Gastrocnemius medialis (tissue), 4 donors: ENCODE results near the gene LHPP.

ENCODE experiments used
- POLR2A ChIP-seq, 2 donors: fragments of 450-650 bp; IDR thresholded peaks; one replicate each; pipeline ENCODE4 v1.6.1; 2017; ENCODE audit warnings: antibody characterized with exemption in 2 of 2, mild to moderate bottlenecking in 2 of 2, moderate library complexity in 2 of 2
- TF ChIP-seq, protein P1 (sequence below), 5 experiments: fragments of 450-650 bp in 3 of 5; fragments of 200-600 bp in 2 of 5; sonication (generic) in 2 of 5; IDR thresholded peaks in 4 of 5; conservative IDR thresholded peaks in 1 of 5; 1 replicate in 4 of 5; 2 replicates in 1 of 5; pipeline ENCODE4 v1.5.1; 2016 to 2019; ENCODE audit warnings: antibody characterized with exemption in 5 of 5, mild to moderate bottlenecking in 3 of 5, moderate library complexity in 3 of 5

DNA sequence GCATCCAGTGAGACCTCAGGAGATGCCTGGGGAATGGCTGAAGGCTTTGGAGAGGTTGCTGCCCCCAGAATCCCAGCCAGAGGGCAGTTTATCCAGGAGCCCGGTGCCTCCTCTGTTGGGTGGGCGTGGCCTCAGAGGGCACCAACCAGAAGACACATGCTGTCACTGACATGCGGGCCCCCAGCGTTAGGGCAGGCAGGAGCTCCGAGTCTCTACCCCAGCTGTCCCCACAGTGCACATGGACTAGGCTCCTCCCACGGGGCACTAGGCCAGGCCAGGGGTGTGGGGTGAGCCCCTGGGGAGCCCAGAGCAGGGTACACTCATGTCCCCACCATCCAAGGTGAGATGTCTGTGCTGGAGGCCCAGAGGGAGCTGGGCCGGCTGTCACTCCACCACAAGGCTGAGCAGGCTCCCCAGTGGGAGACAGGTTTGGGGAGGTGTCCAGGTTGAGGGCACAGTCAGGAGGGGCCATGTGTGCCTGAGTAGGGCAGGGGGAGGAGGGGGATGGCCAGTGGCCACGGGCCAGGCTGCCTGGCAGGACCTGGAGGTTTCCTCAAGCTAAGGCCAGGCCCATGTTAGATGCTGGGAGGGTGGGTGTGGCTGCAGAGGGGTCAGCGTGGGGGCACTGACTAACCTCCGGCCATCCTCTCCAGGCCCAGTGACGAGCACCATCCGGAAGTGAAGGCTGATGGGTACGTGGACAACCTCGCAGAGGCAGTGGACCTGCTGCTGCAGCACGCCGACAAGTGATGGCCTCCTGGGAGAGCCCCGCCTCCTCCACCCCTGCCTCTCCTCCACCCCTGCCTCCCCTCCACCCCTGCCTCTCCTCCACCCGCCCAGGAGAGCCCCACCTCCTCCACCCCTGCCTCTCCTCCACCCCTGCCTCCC lies 151.2 kb downstream of the LHPP start:
- TF ChIP-seq, protein P1, sequence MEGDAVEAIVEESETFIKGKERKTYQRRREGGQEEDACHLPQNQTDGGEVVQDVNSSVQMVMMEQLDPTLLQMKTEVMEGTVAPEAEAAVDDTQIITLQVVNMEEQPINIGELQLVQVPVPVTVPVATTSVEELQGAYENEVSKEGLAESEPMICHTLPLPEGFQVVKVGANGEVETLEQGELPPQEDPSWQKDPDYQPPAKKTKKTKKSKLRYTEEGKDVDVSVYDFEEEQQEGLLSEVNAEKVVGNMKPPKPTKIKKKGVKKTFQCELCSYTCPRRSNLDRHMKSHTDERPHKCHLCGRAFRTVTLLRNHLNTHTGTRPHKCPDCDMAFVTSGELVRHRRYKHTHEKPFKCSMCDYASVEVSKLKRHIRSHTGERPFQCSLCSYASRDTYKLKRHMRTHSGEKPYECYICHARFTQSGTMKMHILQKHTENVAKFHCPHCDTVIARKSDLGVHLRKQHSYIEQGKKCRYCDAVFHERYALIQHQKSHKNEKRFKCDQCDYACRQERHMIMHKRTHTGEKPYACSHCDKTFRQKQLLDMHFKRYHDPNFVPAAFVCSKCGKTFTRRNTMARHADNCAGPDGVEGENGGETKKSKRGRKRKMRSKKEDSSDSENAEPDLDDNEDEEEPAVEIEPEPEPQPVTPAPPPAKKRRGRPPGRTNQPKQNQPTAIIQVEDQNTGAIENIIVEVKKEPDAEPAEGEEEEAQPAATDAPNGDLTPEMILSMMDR (IDR thresholded peaks at IDR 0.05 in 4 of 5, conservative IDR thresholded peaks at IDR 0.05 in 1 of 5), result no peak
- no peak for TF ChIP-seq POLR2A (IDR thresholded peaks at IDR 0.05)
